Measurements from ENCODE around the gene PGLYRP1. TPM values are rescaled to one million over a fixed set of nuclear protein-coding genes. Genes with fewer than 3 reads are reported as not detected.

PGLYRP1 gene
- total and polyA plus RNA-seq, 2 of the 4 experiments (the other 2 are of a cell fraction), result not detected

DNA sequence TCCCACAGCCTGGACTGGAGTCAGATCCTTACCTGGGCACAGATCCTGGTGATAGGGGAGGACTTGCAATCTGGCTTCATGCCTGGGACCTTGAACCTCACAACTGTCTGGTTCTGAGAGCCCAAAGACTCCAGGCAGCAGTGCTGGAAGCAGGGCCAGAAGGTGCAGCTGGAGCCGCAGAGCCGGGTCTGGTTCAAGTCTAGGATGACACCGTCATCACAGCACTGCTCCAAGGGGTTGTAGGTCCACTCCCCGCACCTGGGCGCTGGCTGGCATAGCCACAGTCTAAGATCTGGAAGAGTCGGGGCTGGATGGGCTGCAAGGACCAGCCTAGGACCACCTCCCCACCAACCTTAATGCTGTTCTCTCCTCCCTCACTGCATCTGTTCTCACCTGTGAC is 17.3 kb upstream of the PGLYRP1 start:
- no peak overlapping the region for H2BK15ac ChIP-seq (ENCODE audit: low read depth, low read length)
- H4K91ac ChIP-seq (ENCODE audit: insufficient read depth, low read depth, low read length), result no peak overlapping the region
- no peak overlapping the region for H3K4me3 ChIP-seq (ENCODE audit: insufficient read depth, low read depth, low read length)
- H3K4me1 ChIP-seq (ENCODE audit: control insufficient read depth, insufficient read depth, low read length), result no peaks in the 10 kb centered on the region
- H2BK20ac ChIP-seq (ENCODE audit: low read depth, low read length), result no peak overlapping the region
- H3K27ac ChIP-seq (ENCODE audit: insufficient read depth, low read length), result no peak overlapping the region
- H4K5ac ChIP-seq (ENCODE audit: low read depth, low read length), result no peak overlapping the region
- no TSS peak for BruUV-seq (replicated peaks)
- no peak overlapping the region for H3K23ac ChIP-seq (ENCODE audit: low read depth, low read length)
- POLR2A ChIA-PET (ENCODE audit: unreplicated experiment), result no interaction called here
- H3K18ac ChIP-seq (ENCODE audit: low read depth, low read length), result no peak overlapping the region
- H3K4me2 ChIP-seq (ENCODE audit: low read depth, low read length), result no peak overlapping the region
- H4K20me1 ChIP-seq (ENCODE audit: insufficient read depth, low read length), result no peaks in the 10 kb centered on the region
- H3K27me3 ChIP-seq (ENCODE audit: control insufficient read depth, insufficient read depth, low read length), result peaks cover 56% of the 10 kb centered on the region
- H2AK5ac ChIP-seq (ENCODE audit: low read depth, low read length), result no peak overlapping the region
- H3K14ac ChIP-seq (replicated peaks; ENCODE audit: low read depth, low read length), result no peak overlapping the region
- no peak overlapping the region for H2BK5ac ChIP-seq (ENCODE audit: low read depth, low read length, poor library complexity, severe bottlenecking)
- H3K79me1 ChIP-seq (ENCODE audit: low read depth in 1 of 2, low read length in 2 of 2), result no peaks in the 10 kb centered on the region
- ATAC-seq (ENCODE audit: low read depth) (no peak), DNase-seq (no peak)
- H2BK120ac ChIP-seq (ENCODE audit: low read depth, low read length), result no peak overlapping the region
- 90% methylated on average over 6 of the region's 6 CpGs; no CpG with 5 or more reads in 1 of the 2 experiments for WGBS, 2 experiments (ENCODE audit: extremely low coverage in 2 of 2, insufficient read length in 1 of 2)
- H3K56ac ChIP-seq (ENCODE audit: extremely low read depth, insufficient read depth, low read length), result no peak overlapping the region
- no peak overlapping the region for H2AK9ac ChIP-seq (replicated peaks; ENCODE audit: low read depth, low read length, poor library complexity)
- intact Hi-C loops (cut with micrococcal nuclease), result no loop called here
- H3K9ac ChIP-seq (ENCODE audit: low read depth, low read length), result no peak overlapping the region
- no peak overlapping the region for H3K4ac ChIP-seq (ENCODE audit: low read depth, low read length)
- H2AFZ ChIP-seq (replicated peaks; ENCODE audit: low read length, poor library complexity), result no peak overlapping the region
- no peaks in the 10 kb centered on the region for H3K9me1 ChIP-seq (ENCODE audit: insufficient read depth, low read length)
- peaks cover 6% of the 10 kb centered on the region for H3K9me3 ChIP-seq (ENCODE audit: control insufficient read depth, insufficient read depth, low read length)
- TF ChIP-seq CHD1 (IDR thresholded peaks at IDR 0.05; ENCODE audit: low read depth, low read length) (no peak), MAZ (IDR thresholded peaks at IDR 0.05; ENCODE audit: borderline replicate concordance, low read depth, low read length) (no peak), CEBPB (IDR thresholded peaks at IDR 0.05; ENCODE audit: low read depth, low read length) (no peak), FOS (IDR thresholded peaks at IDR 0.05; ENCODE audit: low read depth, low read length) (no peak), SMC3 (IDR thresholded peaks at IDR 0.05; ENCODE audit: low read depth, low read length) (no peak), POLR2A (IDR thresholded peaks at IDR 0.05; ENCODE audit: low read depth, low read length) (no peak), RFX5 (IDR thresholded peaks at IDR 0.05; ENCODE audit: low read depth, low read length) (no peak)
- TF ChIP-seq, protein P1, sequence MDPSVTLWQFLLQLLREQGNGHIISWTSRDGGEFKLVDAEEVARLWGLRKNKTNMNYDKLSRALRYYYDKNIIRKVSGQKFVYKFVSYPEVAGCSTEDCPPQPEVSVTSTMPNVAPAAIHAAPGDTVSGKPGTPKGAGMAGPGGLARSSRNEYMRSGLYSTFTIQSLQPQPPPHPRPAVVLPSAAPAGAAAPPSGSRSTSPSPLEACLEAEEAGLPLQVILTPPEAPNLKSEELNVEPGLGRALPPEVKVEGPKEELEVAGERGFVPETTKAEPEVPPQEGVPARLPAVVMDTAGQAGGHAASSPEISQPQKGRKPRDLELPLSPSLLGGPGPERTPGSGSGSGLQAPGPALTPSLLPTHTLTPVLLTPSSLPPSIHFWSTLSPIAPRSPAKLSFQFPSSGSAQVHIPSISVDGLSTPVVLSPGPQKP (IDR thresholded peaks at IDR 0.05; ENCODE audit: borderline replicate concordance, low read depth, low read length), result no peak
- TF ChIP-seq, protein P2, sequence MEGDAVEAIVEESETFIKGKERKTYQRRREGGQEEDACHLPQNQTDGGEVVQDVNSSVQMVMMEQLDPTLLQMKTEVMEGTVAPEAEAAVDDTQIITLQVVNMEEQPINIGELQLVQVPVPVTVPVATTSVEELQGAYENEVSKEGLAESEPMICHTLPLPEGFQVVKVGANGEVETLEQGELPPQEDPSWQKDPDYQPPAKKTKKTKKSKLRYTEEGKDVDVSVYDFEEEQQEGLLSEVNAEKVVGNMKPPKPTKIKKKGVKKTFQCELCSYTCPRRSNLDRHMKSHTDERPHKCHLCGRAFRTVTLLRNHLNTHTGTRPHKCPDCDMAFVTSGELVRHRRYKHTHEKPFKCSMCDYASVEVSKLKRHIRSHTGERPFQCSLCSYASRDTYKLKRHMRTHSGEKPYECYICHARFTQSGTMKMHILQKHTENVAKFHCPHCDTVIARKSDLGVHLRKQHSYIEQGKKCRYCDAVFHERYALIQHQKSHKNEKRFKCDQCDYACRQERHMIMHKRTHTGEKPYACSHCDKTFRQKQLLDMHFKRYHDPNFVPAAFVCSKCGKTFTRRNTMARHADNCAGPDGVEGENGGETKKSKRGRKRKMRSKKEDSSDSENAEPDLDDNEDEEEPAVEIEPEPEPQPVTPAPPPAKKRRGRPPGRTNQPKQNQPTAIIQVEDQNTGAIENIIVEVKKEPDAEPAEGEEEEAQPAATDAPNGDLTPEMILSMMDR (conservative IDR thresholded peaks at IDR 0.05; ENCODE audit: low read depth, low read length), result no peak
- TF ChIP-seq, protein P3, sequence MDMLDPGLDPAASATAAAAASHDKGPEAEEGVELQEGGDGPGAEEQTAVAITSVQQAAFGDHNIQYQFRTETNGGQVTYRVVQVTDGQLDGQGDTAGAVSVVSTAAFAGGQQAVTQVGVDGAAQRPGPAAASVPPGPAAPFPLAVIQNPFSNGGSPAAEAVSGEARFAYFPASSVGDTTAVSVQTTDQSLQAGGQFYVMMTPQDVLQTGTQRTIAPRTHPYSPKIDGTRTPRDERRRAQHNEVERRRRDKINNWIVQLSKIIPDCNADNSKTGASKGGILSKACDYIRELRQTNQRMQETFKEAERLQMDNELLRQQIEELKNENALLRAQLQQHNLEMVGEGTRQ (IDR thresholded peaks at IDR 0.05; ENCODE audit: low read depth, low read length), result no peak
- no peak overlapping the region for H4K8ac ChIP-seq (ENCODE audit: low read depth in 2 of 2, low read length in 2 of 2)
- in situ Hi-C loops (cut with MboI; ENCODE audit: low sequenced_read_pairs), result no loop called here
- no peaks in the 10 kb centered on the region for H3K36me3 ChIP-seq (ENCODE audit: control insufficient read depth, insufficient read depth, low read length)
- CTCF ChIA-PET, result interaction anchor here (0.6 kb wide), 1 partner anchor 30 kb away, joined by 3 read pairs; no protein-coding TSS in a partner anchor
- dilution Hi-C loops (cut with HindIII; ENCODE audit: low sequenced_read_pairs, unreplicated experiment), result no loop called here
